ENCODE results near the gene SGMS1.

SGMS1 gene

DNA sequence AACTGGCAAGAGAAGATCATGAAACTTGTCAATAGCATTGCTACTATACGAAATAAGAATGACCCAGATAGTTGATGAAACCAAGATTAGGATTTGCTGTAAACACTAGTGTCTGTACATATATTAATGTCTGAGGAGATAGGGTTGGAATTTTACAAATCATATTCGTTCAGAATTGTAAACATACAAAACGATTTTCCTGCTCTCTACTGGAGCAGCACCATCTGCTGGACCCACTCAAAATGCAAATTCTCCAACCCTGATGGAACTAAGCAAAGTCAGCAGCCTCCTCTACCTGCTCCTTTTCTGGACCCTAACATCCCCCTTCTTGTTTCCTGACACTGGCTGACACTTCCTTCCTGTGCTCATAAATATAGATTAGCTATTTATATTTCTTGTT is 29.4 kb upstream of the SGMS1 start:
- peak overlapping the region; percentile 63 for H3K4me3 ChIP-seq (ENCODE audit: low read length)
- no peaks in the 10 kb centered on the region for H3K9me3 ChIP-seq (ENCODE audit: control insufficient read depth, insufficient read depth, low read length)
- H4K20me1 ChIP-seq (ENCODE audit: control insufficient read depth, insufficient read depth, low read depth, low read length): no peaks in the 10 kb centered on the region
- peaks cover 64% of the 10 kb centered on the region for H3K4me1 ChIP-seq (ENCODE audit: control insufficient read depth, low read length)
- H3K27me3 ChIP-seq (ENCODE audit: control insufficient read depth, low read length): no peaks in the 10 kb centered on the region
- H3K9me2 ChIP-seq (replicated peaks; ENCODE audit: control insufficient read depth, low read length): no peaks in the 10 kb centered on the region
- H3F3A ChIP-seq (ENCODE audit: control insufficient read depth, insufficient read depth): peaks cover 14% of the 10 kb centered on the region
- H3K36me3 ChIP-seq (ENCODE audit: control insufficient read depth, low read length): no peaks in the 10 kb centered on the region
- peak overlapping the region; percentile 69 for H3K27ac ChIP-seq (ENCODE audit: low read depth, low read length)
- peaks cover 7% of the 10 kb centered on the region for H3K79me2 ChIP-seq (ENCODE audit: control insufficient read depth, low read length)
- peak overlapping the region; percentile 79 for H3K4me2 ChIP-seq (ENCODE audit: low read length)
- TF ChIP-seq EZH2phosphoT487 (IDR thresholded peaks at IDR 0.05; ENCODE audit: borderline replicate concordance, low read length): no peak
- TF ChIP-seq, protein P1, sequence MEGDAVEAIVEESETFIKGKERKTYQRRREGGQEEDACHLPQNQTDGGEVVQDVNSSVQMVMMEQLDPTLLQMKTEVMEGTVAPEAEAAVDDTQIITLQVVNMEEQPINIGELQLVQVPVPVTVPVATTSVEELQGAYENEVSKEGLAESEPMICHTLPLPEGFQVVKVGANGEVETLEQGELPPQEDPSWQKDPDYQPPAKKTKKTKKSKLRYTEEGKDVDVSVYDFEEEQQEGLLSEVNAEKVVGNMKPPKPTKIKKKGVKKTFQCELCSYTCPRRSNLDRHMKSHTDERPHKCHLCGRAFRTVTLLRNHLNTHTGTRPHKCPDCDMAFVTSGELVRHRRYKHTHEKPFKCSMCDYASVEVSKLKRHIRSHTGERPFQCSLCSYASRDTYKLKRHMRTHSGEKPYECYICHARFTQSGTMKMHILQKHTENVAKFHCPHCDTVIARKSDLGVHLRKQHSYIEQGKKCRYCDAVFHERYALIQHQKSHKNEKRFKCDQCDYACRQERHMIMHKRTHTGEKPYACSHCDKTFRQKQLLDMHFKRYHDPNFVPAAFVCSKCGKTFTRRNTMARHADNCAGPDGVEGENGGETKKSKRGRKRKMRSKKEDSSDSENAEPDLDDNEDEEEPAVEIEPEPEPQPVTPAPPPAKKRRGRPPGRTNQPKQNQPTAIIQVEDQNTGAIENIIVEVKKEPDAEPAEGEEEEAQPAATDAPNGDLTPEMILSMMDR (IDR thresholded peaks at IDR 0.05; ENCODE audit: low read depth, low read length, poor library complexity, severe bottlenecking): peak; percentile 63

DNA sequence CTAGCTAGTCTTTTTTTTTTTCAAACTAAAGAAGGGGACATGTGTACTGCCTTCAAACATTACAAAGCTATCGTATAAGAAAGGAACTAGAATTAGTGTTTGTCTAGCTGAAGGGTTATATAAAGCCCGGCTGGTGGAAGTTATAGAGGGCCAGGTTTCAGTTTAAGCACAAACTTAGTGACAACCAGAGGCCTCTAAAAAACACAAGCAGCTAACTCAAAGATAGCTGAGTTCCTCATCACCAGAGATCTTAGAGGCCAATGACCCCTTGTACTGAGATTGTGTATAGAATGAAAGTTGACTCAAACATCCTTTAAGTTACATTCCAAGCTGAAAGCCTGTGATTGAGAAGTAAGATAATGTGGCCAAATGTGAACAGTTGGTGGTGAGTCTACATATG is 28.1 kb upstream of the SGMS1 start:
- H3F3A ChIP-seq (ENCODE audit: control insufficient read depth, insufficient read depth): peaks cover 14% of the 10 kb centered on the region
- no peak overlapping the region for H3K4me3 ChIP-seq (ENCODE audit: low read length)
- H3K27me3 ChIP-seq (ENCODE audit: control insufficient read depth, low read length): no peaks in the 10 kb centered on the region
- H3K4me1 ChIP-seq (ENCODE audit: control insufficient read depth, low read length): peaks cover 69% of the 10 kb centered on the region
- H3K9me3 ChIP-seq (ENCODE audit: control insufficient read depth, insufficient read depth, low read length): no peaks in the 10 kb centered on the region
- peak overlapping the region; percentile 28 for H3K27ac ChIP-seq (ENCODE audit: low read depth, low read length)
- TF ChIP-seq EZH2phosphoT487 (IDR thresholded peaks at IDR 0.05; ENCODE audit: borderline replicate concordance, low read length): no peak
- TF ChIP-seq, protein P1 (IDR thresholded peaks at IDR 0.05; ENCODE audit: low read depth, low read length, poor library complexity, severe bottlenecking): no peak
- no peaks in the 10 kb centered on the region for H3K9me2 ChIP-seq (replicated peaks; ENCODE audit: control insufficient read depth, low read length)
- H3K79me2 ChIP-seq (ENCODE audit: control insufficient read depth, low read length): peaks cover 5% of the 10 kb centered on the region; the same call in 1 of the 2 replicates
- H3K4me2 ChIP-seq (ENCODE audit: low read length): peak overlapping the region; percentile 79
- no peaks in the 10 kb centered on the region for H4K20me1 ChIP-seq (ENCODE audit: control insufficient read depth, insufficient read depth, low read depth, low read length)
- H3K36me3 ChIP-seq (ENCODE audit: control insufficient read depth, low read length): no peaks in the 10 kb centered on the region

DNA sequence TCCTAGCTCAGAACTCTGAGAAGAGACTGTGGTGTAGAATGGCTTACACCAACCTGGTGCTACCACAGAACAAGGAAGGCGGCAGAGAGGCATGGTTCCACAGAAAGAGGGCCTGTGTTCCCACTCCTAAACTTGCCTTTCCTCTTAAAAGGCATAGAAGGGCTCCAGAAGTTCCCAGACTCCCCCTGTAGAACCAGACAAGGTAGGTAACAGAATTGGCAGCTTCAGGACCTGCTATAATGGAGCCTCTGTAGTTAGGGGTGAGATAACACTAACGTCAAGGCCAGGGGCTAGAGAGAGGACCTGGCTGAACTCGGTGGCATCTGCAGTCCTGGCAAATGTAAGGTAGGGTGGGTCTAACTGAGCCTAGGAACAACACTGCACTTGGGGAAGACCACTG is 26.7 kb upstream of the SGMS1 start:
- Histone ChIP-seq H3F3A (ENCODE audit: control insufficient read depth, insufficient read depth) (peaks cover 14% of the 10 kb centered on the region), H3K27me3 (ENCODE audit: control insufficient read depth, low read length) (no peaks in the 10 kb centered on the region), H3K4me2 (ENCODE audit: low read length) (no peak overlapping the region), H3K27ac (ENCODE audit: low read depth, low read length) (no peak overlapping the region), H3K4me3 (ENCODE audit: low read length) (no peak overlapping the region), H4K20me1 (ENCODE audit: control insufficient read depth, insufficient read depth, low read depth, low read length) (no peaks in the 10 kb centered on the region), H3K9me2 (replicated peaks; ENCODE audit: control insufficient read depth, low read length) (no peaks in the 10 kb centered on the region), H3K79me2 (ENCODE audit: control insufficient read depth, low read length) (peaks cover 5% of the 10 kb centered on the region; the same call in 1 of the 2 replicates), H3K9me3 (ENCODE audit: control insufficient read depth, insufficient read depth, low read length) (no peaks in the 10 kb centered on the region), H3K36me3 (ENCODE audit: control insufficient read depth, low read length) (no peaks in the 10 kb centered on the region), H3K4me1 (ENCODE audit: control insufficient read depth, low read length) (peaks cover 75% of the 10 kb centered on the region)
- TF ChIP-seq EZH2phosphoT487 (IDR thresholded peaks at IDR 0.05; ENCODE audit: borderline replicate concordance, low read length): no peak
- TF ChIP-seq, protein P1 (IDR thresholded peaks at IDR 0.05; ENCODE audit: low read depth, low read length, poor library complexity, severe bottlenecking): no peak

DNA sequence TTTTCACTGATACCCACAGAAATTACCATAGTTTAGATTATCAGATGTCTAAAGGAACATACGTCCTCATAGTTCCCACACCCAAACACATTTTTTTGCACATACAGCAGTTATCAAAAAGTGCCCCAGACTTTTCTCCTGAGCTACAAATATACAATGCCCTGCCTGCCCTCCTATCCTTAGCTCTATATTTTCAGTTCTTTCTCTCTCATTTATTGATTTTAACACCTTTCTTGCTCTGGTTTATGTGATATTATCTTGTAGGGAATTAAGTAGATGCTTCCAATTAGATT is 25.1 kb upstream of the SGMS1 start:
- Histone ChIP-seq H3K36me3 (ENCODE audit: control insufficient read depth, low read length) (no peaks in the 10 kb centered on the region), H3K4me2 (ENCODE audit: low read length) (peak overlapping the region; percentile 44), H3K4me3 (ENCODE audit: low read length) (no peak overlapping the region), H3K27ac (ENCODE audit: low read depth, low read length) (no peak overlapping the region), H3K4me1 (ENCODE audit: control insufficient read depth, low read length) (peaks cover 77% of the 10 kb centered on the region), H4K20me1 (ENCODE audit: control insufficient read depth, insufficient read depth, low read depth, low read length) (no peaks in the 10 kb centered on the region), H3F3A (ENCODE audit: control insufficient read depth, insufficient read depth) (peaks cover 14% of the 10 kb centered on the region), H3K27me3 (ENCODE audit: control insufficient read depth, low read length) (no peaks in the 10 kb centered on the region), H3K9me3 (ENCODE audit: control insufficient read depth, insufficient read depth, low read length) (no peaks in the 10 kb centered on the region), H3K9me2 (replicated peaks; ENCODE audit: control insufficient read depth, low read length) (no peaks in the 10 kb centered on the region), H3K79me2 (ENCODE audit: control insufficient read depth, low read length) (peaks cover under 1% of the 10 kb centered on the region; the same call in 1 of the 2 replicates)
- no peak for TF ChIP-seq EZH2phosphoT487 (IDR thresholded peaks at IDR 0.05; ENCODE audit: borderline replicate concordance, low read length)
- TF ChIP-seq, protein P1 (IDR thresholded peaks at IDR 0.05; ENCODE audit: low read depth, low read length, poor library complexity, severe bottlenecking): no peak

Measured in DOHH2 (cell line).